Endodermal cell (in vitro differentiated cells): Measurements from ENCODE around the gene NUDCD3. TPM values are rescaled to one million over a fixed set of nuclear protein-coding genes. Genes with fewer than 3 reads are reported as not detected.

Source experiments
- DNase-seq: peaks from one replicate; pipeline ENCODE4 v3.0.0-alpha.2; 2017
- H3K27ac ChIP-seq: 2 replicates; pipeline ENCODE4 v1.5.1; 2013; ENCODE audit warnings: mild to moderate bottlenecking, low read depth, low read length, moderate library complexity
- H3K27me3 ChIP-seq: 2 replicates; pipeline ENCODE4 v1.6.1; 2013; ENCODE audit warnings: mild to moderate bottlenecking, low read length, moderate library complexity; ENCODE audit not compliant: insufficient read depth, control insufficient read depth, poor library complexity, severe bottlenecking
- H3K36me3 ChIP-seq: 2 replicates; pipeline ENCODE4 v1.7.0; 2013; ENCODE audit warnings: mild to moderate bottlenecking, low read length, moderate library complexity; ENCODE audit not compliant: control insufficient read depth, insufficient read depth
- H3K4me1 ChIP-seq: one replicate; pipeline ENCODE4 v1.7.0; 2013; ENCODE audit warnings: low read length; ENCODE audit not compliant: control insufficient read depth, insufficient read depth
- H3K4me3 ChIP-seq: 2 replicates; pipeline ENCODE4 v1.5.1; 2013; ENCODE audit warnings: mild to moderate bottlenecking, low read length, moderate library complexity
- H3K9ac ChIP-seq: 2 replicates; pipeline ENCODE4 v1.6.1; 2013; ENCODE audit warnings: mild to moderate bottlenecking, low read length, moderate library complexity; ENCODE audit not compliant: poor library complexity, severe bottlenecking; ENCODE audit errors: extremely low read depth
- H3K9me3 ChIP-seq: 2 replicates; pipeline ENCODE4 v1.6.1; 2013; ENCODE audit warnings: mild to moderate bottlenecking, low read length, moderate library complexity; ENCODE audit not compliant: control insufficient read depth
- H3K27ac Mint-ChIP-seq: 2 replicates; pipeline ENCODE4 v1.8.0; 2020; ENCODE audit warnings: mixed read lengths
- H3K27me3 Mint-ChIP-seq: 2 replicates; pipeline ENCODE4 v1.8.0; 2021; ENCODE audit warnings: mild to moderate bottlenecking, mixed read lengths; ENCODE audit not compliant: insufficient read depth
- H3K36me3 Mint-ChIP-seq: 2 replicates; pipeline ENCODE4 v1.8.0; 2020; ENCODE audit warnings: low read depth, mixed read lengths
- H3K4me1 Mint-ChIP-seq: 2 replicates; pipeline ENCODE4 v1.8.0; 2020; ENCODE audit warnings: mixed read lengths
- H3K4me3 Mint-ChIP-seq: 2 replicates; pipeline ENCODE4 v1.8.0; 2020; ENCODE audit warnings: mild to moderate bottlenecking, moderate library complexity, mixed read lengths
- H3K9me3 Mint-ChIP-seq: 2 replicates; pipeline ENCODE4 v1.8.0; 2020; ENCODE audit warnings: mild to moderate bottlenecking, mixed read lengths
- CTCF ChIP-seq: fragments of 200-600 bp; sonication (generic); conservative IDR thresholded peaks from 2 replicates; pipeline ENCODE4 v1.5.0; 2021; ENCODE audit warnings: antibody characterized with exemption, mild to moderate bottlenecking
- WGBS, 2 experiments: methylation state at CpG; one replicate each; pipeline versions ENCODE4 v1.1.5 to v1.1.7; 2013; ENCODE audit warnings: missing lambda C conversion rate in 2 of 2, mixed read lengths in 1 of 2; ENCODE audit not compliant: insufficient coverage in 1 of 2, insufficient read length in 1 of 2; 5-methylcytosine and 5-hydroxymethylcytosine counted together
- total RNA-seq, 2 donors: library from RNA; stranded (reverse); fragmentation: NEBNext Ultra II Directional in 1 of 2; extraction: Animal tissue kit (Norgen Biotek cat#: 25700) in 1 of 2; gene quantifications; 2 replicates in 1 of 2; 3 replicates in 1 of 2; pipeline ENCODE4 v1.2.1, GENCODE V29; 2021

The NUDCD3 gene
- total RNA-seq, 2 donors from 2014 or later = 80.8 to 116 TPM

GRCh38 chr7:44348851-44349781, 141.3 kb downstream of the NUDCD3 start:
- no peak overlapping the region for H3K27ac ChIP-seq
- H3K27me3 ChIP-seq = peaks cover 26% of the 10 kb centered on the region
- no peak overlapping the region for H3K9ac ChIP-seq
- peak; percentile 86 for DNase-seq
- H3K9me3 ChIP-seq = no peaks in the 10 kb centered on the region
- H3K27me3 Mint-ChIP-seq = peaks cover 11% of the 10 kb centered on the region
- no peak overlapping the region for H3K27ac Mint-ChIP-seq
- H3K9me3 Mint-ChIP-seq = no peaks in the 10 kb centered on the region
- H3K36me3 Mint-ChIP-seq = no peaks in the 10 kb centered on the region
- whole genome bisulfite sequencing, 2 experiments = 75 to 81% methylated on average over 4 to 8 of the region's 9 CpGs
- H3K4me1 Mint-ChIP-seq = no peaks in the 10 kb centered on the region
- no peak overlapping the region for H3K4me3 ChIP-seq
- H3K4me3 Mint-ChIP-seq = no peak overlapping the region
- TF ChIP-seq CTCF = peak; percentile 75
- no peaks in the 10 kb centered on the region for H3K4me1 ChIP-seq
- H3K36me3 ChIP-seq = no peaks in the 10 kb centered on the region

GRCh38 chr7:44348300-44348699, 142.2 kb downstream of the NUDCD3 start:
- DNase-seq = peak; percentile 90
- Histone ChIP-seq H3K9me3 (no peaks in the 10 kb centered on the region), H3K4me3 (no peak overlapping the region), H3K27ac (no peak overlapping the region), H3K36me3 (no peaks in the 10 kb centered on the region), H3K9ac (no peak overlapping the region), H3K4me1 (no peaks in the 10 kb centered on the region), H3K27me3 (peaks cover 23% of the 10 kb centered on the region)
- H3K36me3 Mint-ChIP-seq = no peaks in the 10 kb centered on the region
- H3K9me3 Mint-ChIP-seq = peaks cover under 1% of the 10 kb centered on the region
- no peak overlapping the region for H3K27ac Mint-ChIP-seq
- WGBS, 2 experiments = 60 to 90% methylated on average over 1 to 2 of the region's 2 CpGs
- TF ChIP-seq CTCF = peak; percentile 76
- peaks cover 10% of the 10 kb centered on the region for H3K27me3 Mint-ChIP-seq
- H3K4me1 Mint-ChIP-seq = no peaks in the 10 kb centered on the region
- H3K4me3 Mint-ChIP-seq = no peak overlapping the region

- H3K36me3 Mint-ChIP-seq = no peaks in the 10 kb centered on the region
These were observed 142.8 kb downstream of the NUDCD3 start for GRCh38 chr7:44347546-44348114.

More at GRCh38 chr7:44347546-44348114, 142.8 kb downstream of the NUDCD3 start:
- no peak for DNase-seq
- Histone ChIP-seq H3K36me3 (no peaks in the 10 kb centered on the region), H3K4me3 (no peak overlapping the region), H3K9ac (no peak overlapping the region), H3K4me1 (no peaks in the 10 kb centered on the region), H3K9me3 (no peaks in the 10 kb centered on the region), H3K27me3 (peaks cover 23% of the 10 kb centered on the region), H3K27ac (no peak overlapping the region)
- TF ChIP-seq CTCF = no peak
- Mint-ChIP-seq H3K9me3 (peaks cover 7% of the 10 kb centered on the region), H3K4me3 (no peak overlapping the region), H3K27ac (no peak overlapping the region), H3K4me1 (no peaks in the 10 kb centered on the region), H3K27me3 (peaks cover 10% of the 10 kb centered on the region)
